ENCODE measurements around the gene SLC10A7. TPM values are rescaled to one million over a fixed set of nuclear protein-coding genes. Genes with fewer than 3 reads are reported as not detected.

The SLC10A7 gene
- total and polyA plus RNA-seq, 10 donors, result 1.8 to 33.2 (median 18.4) TPM

- Histone ChIP-seq H3K36me3 (no peaks in the 10 kb centered on the region), H3K27me3 (replicated peaks in 1 of 7) (no peaks in the 10 kb centered on the region), H3K4me3 (no peak overlapping the region), H3K9me3 (no peaks in the 10 kb centered on the region), H3K4me1 (peaks cover 0 to 25% (median 11%) of the 10 kb centered on the region in 6 donors), H3K27ac (no peak overlapping the region)
- intact Hi-C loops (cut with DNase I; ENCODE audit: low total_unique reads), result no loop called here
- DNase-seq, result no peak
- TF ChIP-seq, protein P1, sequence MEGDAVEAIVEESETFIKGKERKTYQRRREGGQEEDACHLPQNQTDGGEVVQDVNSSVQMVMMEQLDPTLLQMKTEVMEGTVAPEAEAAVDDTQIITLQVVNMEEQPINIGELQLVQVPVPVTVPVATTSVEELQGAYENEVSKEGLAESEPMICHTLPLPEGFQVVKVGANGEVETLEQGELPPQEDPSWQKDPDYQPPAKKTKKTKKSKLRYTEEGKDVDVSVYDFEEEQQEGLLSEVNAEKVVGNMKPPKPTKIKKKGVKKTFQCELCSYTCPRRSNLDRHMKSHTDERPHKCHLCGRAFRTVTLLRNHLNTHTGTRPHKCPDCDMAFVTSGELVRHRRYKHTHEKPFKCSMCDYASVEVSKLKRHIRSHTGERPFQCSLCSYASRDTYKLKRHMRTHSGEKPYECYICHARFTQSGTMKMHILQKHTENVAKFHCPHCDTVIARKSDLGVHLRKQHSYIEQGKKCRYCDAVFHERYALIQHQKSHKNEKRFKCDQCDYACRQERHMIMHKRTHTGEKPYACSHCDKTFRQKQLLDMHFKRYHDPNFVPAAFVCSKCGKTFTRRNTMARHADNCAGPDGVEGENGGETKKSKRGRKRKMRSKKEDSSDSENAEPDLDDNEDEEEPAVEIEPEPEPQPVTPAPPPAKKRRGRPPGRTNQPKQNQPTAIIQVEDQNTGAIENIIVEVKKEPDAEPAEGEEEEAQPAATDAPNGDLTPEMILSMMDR (IDR thresholded peaks at IDR 0.05 in 8 of 11, conservative IDR thresholded peaks at IDR 0.05 in 3 of 11), result no peak
- TF ChIP-seq POLR2A (IDR thresholded peaks at IDR 0.05) (no peak), POLR2AphosphoS5 (IDR thresholded peaks at IDR 0.05) (no peak)
These were observed 183.2 kb downstream of the SLC10A7 start for GRCh38 chr4:146338512-146338911.

GRCh38 chr4:146336410-146336807, 185.3 kb downstream of the SLC10A7 start:
- H3K4me3 ChIP-seq, result no peak overlapping the region
- WGBS, 5 donors, result 70 to 83% (median 74%) methylated on average over 1 of the region's 1 CpG
- no peak for DNase-seq
- peaks cover 0 to 4% (median 0%) of the 10 kb centered on the region in 6 donors for H3K36me3 ChIP-seq
- intact Hi-C loops (cut with DNase I; ENCODE audit: low total_unique reads), result no loop called here
- TF ChIP-seq POLR2A (IDR thresholded peaks at IDR 0.05) (no peak), POLR2AphosphoS5 (IDR thresholded peaks at IDR 0.05) (no peak)
- TF ChIP-seq, protein P1 (IDR thresholded peaks at IDR 0.05 in 8 of 11, conservative IDR thresholded peaks at IDR 0.05 in 3 of 11), result no peak
- no peaks in the 10 kb centered on the region for H3K27me3 ChIP-seq (replicated peaks in 1 of 7)
- H3K27ac ChIP-seq, result no peak overlapping the region
- H3K9me3 ChIP-seq, result no peaks in the 10 kb centered on the region
- H3K4me1 ChIP-seq, result peaks cover 0 to 17% (median 9%) of the 10 kb centered on the region in 6 donors

- TF ChIP-seq POLR2AphosphoS5 (IDR thresholded peaks at IDR 0.05) (no peak), POLR2A (IDR thresholded peaks at IDR 0.05) (no peak)
- TF ChIP-seq, protein P1 (IDR thresholded peaks at IDR 0.05 in 8 of 11, conservative IDR thresholded peaks at IDR 0.05 in 3 of 11), result no peak
- no peaks in the 10 kb centered on the region for H3K9me3 ChIP-seq
- no peak for DNase-seq
- 96 to 100% (median 98%) methylated on average over 3 of the region's 3 CpGs for WGBS, 5 donors
- intact Hi-C loops (cut with DNase I; ENCODE audit: low total_unique reads), result no loop called here
- H3K27me3 ChIP-seq (replicated peaks in 1 of 7), result no peaks in the 10 kb centered on the region
- H3K36me3 ChIP-seq, result peaks cover 0 to 4% (median 0%) of the 10 kb centered on the region in 6 donors
- H3K4me1 ChIP-seq, result peaks cover 0 to 17% (median 9%) of the 10 kb centered on the region in 6 donors
- H3K27ac ChIP-seq, result no peak overlapping the region
- H3K4me3 ChIP-seq, result no peak overlapping the region
These were observed 185.9 kb downstream of the SLC10A7 start for GRCh38 chr4:146335763-146336409.

GRCh38 chr4:146334862-146335449, 186.8 kb downstream of the SLC10A7 start:
- peaks cover 0 to 17% (median 9%) of the 10 kb centered on the region in 6 donors for H3K4me1 ChIP-seq
- intact Hi-C loops (cut with DNase I; ENCODE audit: low total_unique reads), result no loop called here
- DNase-seq, result no peak
- H3K27me3 ChIP-seq (replicated peaks in 1 of 7), result no peaks in the 10 kb centered on the region
- no peaks in the 10 kb centered on the region for H3K9me3 ChIP-seq
- peaks cover 0 to 4% (median 0%) of the 10 kb centered on the region in 6 donors for H3K36me3 ChIP-seq
- no peak overlapping the region for H3K4me3 ChIP-seq
- no peak for TF ChIP-seq POLR2AphosphoS5 (IDR thresholded peaks at IDR 0.05)
- H3K27ac ChIP-seq, result no peak overlapping the region
- WGBS, 5 donors, result 75 to 89% (median 80%) methylated on average over 4 of the region's 4 CpGs
